ENCODE data around the gene GET4. TPM values are rescaled to one million over a fixed set of nuclear protein-coding genes. Genes with fewer than 3 reads are reported as not detected.

GET4 gene
- total and polyA plus RNA-seq, 2 of the 8 experiments (the other 6 are each of a cell fraction or from before 2014, with no cell fraction given): 56.7 to 74.1 TPM

DNA sequence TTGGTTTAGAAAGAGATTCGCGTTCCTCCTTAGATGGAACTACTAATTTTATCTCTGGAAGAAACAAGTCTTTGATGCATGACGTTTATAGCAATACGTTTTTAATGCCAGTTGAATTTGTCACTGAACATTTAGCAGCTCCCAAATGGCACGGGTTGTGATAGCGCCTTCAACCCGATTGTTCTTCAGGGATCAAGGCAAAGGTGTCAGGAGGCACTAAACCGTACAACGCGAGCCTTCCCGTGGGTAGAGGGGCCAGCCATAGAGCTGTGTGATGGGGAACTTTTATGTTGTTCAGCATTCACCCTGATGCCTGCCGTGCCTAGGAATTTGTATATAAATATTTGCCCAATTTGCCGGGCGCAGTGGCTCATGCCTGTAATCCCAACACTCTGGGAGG, 3.4 kb downstream of the GET4 start:
- Histone ChIP-seq H3K79me2 (ENCODE audit: control insufficient read depth in 1 of 2, insufficient read depth in 2 of 2, low read length in 2 of 2) (peaks cover 51 to 76% of the 10 kb centered on the region in 2 experiments), H3K18ac (ENCODE audit: extremely low read depth, low read length) (no peak overlapping the region)
- no peak for FAIRE-seq
- TF ChIP-seq POLR2A (IDR thresholded peaks at IDR 0.05; ENCODE audit: control extremely low read depth in 1 of 2, low read depth in 2 of 2, low read length in 2 of 2): no peak
- TF ChIP-seq GTF2F1 (IDR thresholded peaks at IDR 0.05; ENCODE audit: borderline replicate concordance, low read depth, low read length): no peak
- TF ChIP-seq HDAC2 (IDR thresholded peaks at IDR 0.05; ENCODE audit: borderline replicate concordance in 1 of 2, low read depth in 2 of 2, low read length in 2 of 2): no peak
- no peak for TF ChIP-seq RBBP5 (IDR thresholded peaks at IDR 0.05; ENCODE audit: borderline replicate concordance, low read depth, low read length)
- no peak for TF ChIP-seq NRF1 (IDR thresholded peaks at IDR 0.05; ENCODE audit: low read depth, low read length)
- no peak for TF ChIP-seq SP4 (IDR thresholded peaks at IDR 0.05; ENCODE audit: low read length)
- TF ChIP-seq BCL11A (IDR thresholded peaks at IDR 0.05; ENCODE audit: low read depth in 2 of 2, low read length in 2 of 2): no peak
- no peak for TF ChIP-seq BRCA1 (IDR thresholded peaks at IDR 0.05; ENCODE audit: low read depth, low read length)
- TF ChIP-seq, protein P1, sequence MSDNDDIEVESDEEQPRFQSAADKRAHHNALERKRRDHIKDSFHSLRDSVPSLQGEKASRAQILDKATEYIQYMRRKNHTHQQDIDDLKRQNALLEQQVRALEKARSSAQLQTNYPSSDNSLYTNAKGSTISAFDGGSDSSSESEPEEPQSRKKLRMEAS (IDR thresholded peaks at IDR 0.05): no peak
- no peak for TF ChIP-seq CEBPB (IDR thresholded peaks at IDR 0.05; ENCODE audit: low read depth, low read length)
- TF ChIP-seq KDM4A (IDR thresholded peaks at IDR 0.05; ENCODE audit: low read depth, low read length, severe bottlenecking): no peak
- TF ChIP-seq SAP30 (IDR thresholded peaks at IDR 0.05; ENCODE audit: insufficient read depth, insufficient replicate concordance, low read length): no peak
- TF ChIP-seq SP1 (IDR thresholded peaks at IDR 0.05; ENCODE audit: low read depth, low read length): no peak
- no peak for TF ChIP-seq EP300 (IDR thresholded peaks at IDR 0.05; ENCODE audit: borderline replicate concordance in 1 of 2, low read depth in 2 of 2, low read length in 2 of 2)

More for the DNA sequence above, 3.4 kb downstream of the GET4 start:
- no peak overlapping the region for H3K56ac ChIP-seq (replicated peaks; ENCODE audit: insufficient read length, low read depth, low read length)
- no peak overlapping the region for H3K9ac ChIP-seq (replicated peaks in 1 of 4; ENCODE audit: extremely low read depth in 1 of 4, low read depth in 3 of 4, low read length in 3 of 4)
- no peak overlapping the region for H3K23ac ChIP-seq (ENCODE audit: insufficient read length)
- H3K27ac ChIP-seq (ENCODE audit: low read depth, low read length): no peak overlapping the region
- POLR2A ChIA-PET (ENCODE audit: partially characterized antibody): interaction anchor here (0.9 to 2.3 kb wide), 3 partner anchors 18 to 96 kb away, joined by 3 to 7 read pairs (median 3); partner anchors contain the start of gene COX19
- no peak overlapping the region for H2BK20ac ChIP-seq (ENCODE audit: low read length)
- H4K20me1 ChIP-seq (replicated peaks in 1 of 2; ENCODE audit: control insufficient read depth in 1 of 2, insufficient read depth in 2 of 2, low read length in 2 of 2): peaks cover 29 to 39% of the 10 kb centered on the region in 2 experiments
- H2AK5ac ChIP-seq (ENCODE audit: low read depth, low read length): no peak overlapping the region
- no peak overlapping the region for H2BK15ac ChIP-seq (ENCODE audit: low read length)
- H2BK5ac ChIP-seq (ENCODE audit: low read depth, low read length): no peak overlapping the region
- no peak overlapping the region for H2BK12ac ChIP-seq (ENCODE audit: low read depth, low read length)
- no peak overlapping the region for H4K8ac ChIP-seq (ENCODE audit: extremely low read depth, insufficient read depth, low read length)
- no peak overlapping the region for H3K4me3 ChIP-seq (ENCODE audit: extremely low read depth in 1 of 4, insufficient read depth in 2 of 4, low read depth in 3 of 4, low read length in 4 of 4)
- no peak overlapping the region for H3K14ac ChIP-seq (ENCODE audit: insufficient read length)
- no peaks in the 10 kb centered on the region; a peak in 1 of 4 replicates for H3K9me3 ChIP-seq (ENCODE audit: insufficient read depth in 2 of 2, low read depth in 1 of 2, low read length in 1 of 2)
- H3K79me1 ChIP-seq (ENCODE audit: low read depth, low read length): peaks cover 14% of the 10 kb centered on the region
- no peak overlapping the region for H2AFZ ChIP-seq (ENCODE audit: low read length)
- peaks cover 0 to 7% (median 0%) of the 10 kb centered on the region in 4 experiments; a peak in 3 of 8 replicates for H3K36me3 ChIP-seq (ENCODE audit: control insufficient read depth in 2 of 4, insufficient read depth in 4 of 4, low read length in 3 of 4)
- no peak overlapping the region for H4K5ac ChIP-seq (ENCODE audit: insufficient read length, low read depth, low read length)
- no peaks in the 10 kb centered on the region for H3K27me3 ChIP-seq (replicated peaks in 1 of 4; ENCODE audit: control insufficient read depth in 3 of 4, extremely low read depth in 1 of 4, insufficient read depth in 3 of 4, low read length in 3 of 4)
- WGBS, 2 experiments (ENCODE audit: extremely low coverage in 1 of 2, insufficient coverage in 1 of 2, insufficient read length in 1 of 2, insufficient replicate concordance in 2 of 2, low coverage in 1 of 2, low lambda C conversion rate in 2 of 2, missing lambda C conversion rate in 1 of 2): 95% methylated on average over 14 of the region's 14 CpGs; no CpG with 5 or more reads in 1 of the 2 experiments
- CTCF ChIA-PET (ENCODE audit: partially characterized antibody): interaction anchor here (1.0 to 1.7 kb wide), 2 partner anchors 12 to 42 kb away, joined by 4 read pairs; no protein-coding TSS in a partner anchor
- peaks cover 5% of the 10 kb centered on the region; the same call in 1 of the 2 replicates for H3K23me2 ChIP-seq (ENCODE audit: low read depth, low read length)
- H3K4ac ChIP-seq (replicated peaks; ENCODE audit: insufficient read length, low read depth, low read length): no peak overlapping the region
- DNase-seq (ENCODE audit: low read depth in 1 of 2, low spot score in 2 of 2): no peak
- H4K91ac ChIP-seq (replicated peaks; ENCODE audit: insufficient read length, low read length): no peak overlapping the region
- peaks cover 0 to 5% (median 0%) of the 10 kb centered on the region in 4 experiments; a peak in 3 of 7 replicates for H3K4me1 ChIP-seq (replicated peaks in 1 of 4; ENCODE audit: control insufficient read depth in 3 of 4, insufficient read depth in 4 of 4, low read length in 3 of 4)
- H3K4me2 ChIP-seq (ENCODE audit: insufficient read depth in 1 of 2, low read depth in 2 of 2, low read length in 2 of 2): peak overlapping the region in 1 of 2 experiments; percentile 3; a peak in 1 of 4 replicates
- no peak overlapping the region for H2BK120ac ChIP-seq (replicated peaks; ENCODE audit: low read depth, low read length)

Data from H1 (cell line).